Kidney (tissue), 14 donors: ENCODE results near the gene OGFR. TPM values are rescaled to one million over a fixed set of nuclear protein-coding genes. Genes with fewer than 3 reads are reported as not detected.

Experiments
- DNase-seq, 5 donors: peaks; one replicate each; pipeline ENCODE4 v3.0.0-alpha.2; 2013 to 2020
- FAIRE-seq: peaks from 2 replicates; lab custom pipeline; 2012; peaks lifted over from hg19 to GRCh38; lab: Jason Lieb, UNC
- H3K27ac ChIP-seq, 2 donors: one replicate each; pipeline ENCODE4 v1.7.0; 2013; ENCODE audit warnings: low read depth in 2 of 2, low read length in 2 of 2, inconsistent platforms in 1 of 2
- H3K27me3 ChIP-seq: one replicate; pipeline ENCODE4 v1.7.1; 2013; ENCODE audit warnings: low read length, inconsistent platforms; ENCODE audit not compliant: control insufficient read depth, insufficient read depth
- H3K36me3 ChIP-seq, 3 donors: one replicate each; pipeline versions ENCODE4 v1.7.0 to v1.7.1; 2013; ENCODE audit warnings: low read length in 3 of 3, control low read depth in 1 of 3, inconsistent platforms in 1 of 3; ENCODE audit not compliant: insufficient read depth in 3 of 3, control insufficient read depth in 2 of 3
- H3K4me1 ChIP-seq, 3 donors: one replicate each; pipeline versions ENCODE4 v1.7.0 to v1.7.1; 2013; ENCODE audit warnings: low read length in 3 of 3, inconsistent platforms in 1 of 3, low read depth in 1 of 3; ENCODE audit not compliant: control insufficient read depth in 2 of 3, insufficient read depth in 2 of 3
- H3K4me3 ChIP-seq, 3 donors: one replicate each; pipeline versions ENCODE4 v1.7.0 to v1.8.1; 2013; ENCODE audit warnings: low read length in 3 of 3, control low read depth in 1 of 3, inconsistent platforms in 1 of 3
- H3K9ac ChIP-seq, 3 donors: one replicate each; pipeline versions ENCODE4 v1.7.0 to v1.7.1; 2013; ENCODE audit warnings: low read length in 3 of 3, control low read depth in 1 of 3, inconsistent platforms in 1 of 3
- H3K9me3 ChIP-seq, 3 donors: one replicate each; pipeline versions ENCODE4 v1.7.0 to v1.7.1; 2013; ENCODE audit warnings: low read length in 3 of 3, control low read depth in 1 of 3, inconsistent platforms in 1 of 3; ENCODE audit not compliant: control insufficient read depth in 2 of 3, insufficient read depth in 1 of 3
- intact Hi-C: fragments of 100-400 bp; cut with DNase I; formaldehyde crosslinking; loops from one replicate; pipeline ENCODE4 v1.11.1; 2022
- polyA plus RNA-seq: library from polyadenylated mRNA; stranded (reverse); fragments of 350-450 nt; fragmentation: Illumina TruSeq; extraction: RNeasy Lipid Tissue Mini Kit (QIAGEN cat#74804); gene quantifications from one replicate; pipeline ENCODE4 v1.2.3, GENCODE V29; 2014; ENCODE audit warnings: low read depth, low replicate concordance; ENCODE audit not compliant: insufficient read depth
- total RNA-seq: library from RNA; stranded (reverse); fragmentation: NEBNext Ultra II Directional; extraction: Animal tissue kit (Norgen Biotek cat#: 25700); gene quantifications from one replicate; pipeline ENCODE4 v1.2.1, GENCODE V29; 2021
- TF ChIP-seq, protein P1 (sequence below): IDR thresholded peaks from 3 replicates; pipeline ENCODE4 v1.5.1; 2012; ENCODE audit warnings: mild to moderate bottlenecking, moderate library complexity, borderline replicate concordance; ENCODE audit not compliant: insufficient read depth; ENCODE audit errors: extremely low read depth
- donor health status: control.
- donor health status: control.
- donor health status: control.
- donor health status: control.
- donor health status: control.
- donor health status: DM: yes; HTN: yes; CAD: no.
- donor health status: Normal renal cell carcinoma (clear cell type).

Gene OGFR
- total and polyA plus RNA-seq, 2 donors from 2014 or later: 33.7 to 46.8 TPM

DNA sequence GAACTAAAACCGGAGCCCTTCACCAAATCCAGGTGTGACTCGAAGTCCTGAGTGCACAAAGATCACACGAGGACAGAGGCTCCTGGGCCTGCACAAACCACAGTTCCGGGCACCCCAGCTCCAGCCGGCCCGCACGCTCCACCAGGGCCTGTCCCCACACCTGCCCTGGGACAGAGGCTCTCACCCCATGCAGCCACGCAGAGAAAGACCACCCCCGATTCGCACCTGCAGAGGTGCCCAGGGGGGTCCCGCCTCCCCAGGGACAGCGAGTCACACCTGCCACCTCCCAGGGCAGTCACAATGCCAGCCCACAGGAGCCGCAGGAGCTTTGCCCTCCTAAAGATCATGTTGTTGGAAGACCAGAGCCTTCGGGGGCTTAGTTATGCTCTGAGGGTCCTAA, 33.7 kb upstream of the OGFR start:
- Histone ChIP-seq H3K36me3 (no peaks in the 10 kb centered on the region), H3K4me3 (no peak overlapping the region), H3K9me3 (no peaks in the 10 kb centered on the region), H3K27me3 (no peaks in the 10 kb centered on the region), H3K4me1 (peaks cover 0 to 35% (median 3%) of the 10 kb centered on the region in 3 donors), H3K9ac (no peak overlapping the region), H3K27ac (no peak overlapping the region)
- DNase-seq: peak in 1 of 5 donors; percentile 61
- FAIRE-seq: no peak
- intact Hi-C loops: no loop called here
- TF ChIP-seq, protein P1, sequence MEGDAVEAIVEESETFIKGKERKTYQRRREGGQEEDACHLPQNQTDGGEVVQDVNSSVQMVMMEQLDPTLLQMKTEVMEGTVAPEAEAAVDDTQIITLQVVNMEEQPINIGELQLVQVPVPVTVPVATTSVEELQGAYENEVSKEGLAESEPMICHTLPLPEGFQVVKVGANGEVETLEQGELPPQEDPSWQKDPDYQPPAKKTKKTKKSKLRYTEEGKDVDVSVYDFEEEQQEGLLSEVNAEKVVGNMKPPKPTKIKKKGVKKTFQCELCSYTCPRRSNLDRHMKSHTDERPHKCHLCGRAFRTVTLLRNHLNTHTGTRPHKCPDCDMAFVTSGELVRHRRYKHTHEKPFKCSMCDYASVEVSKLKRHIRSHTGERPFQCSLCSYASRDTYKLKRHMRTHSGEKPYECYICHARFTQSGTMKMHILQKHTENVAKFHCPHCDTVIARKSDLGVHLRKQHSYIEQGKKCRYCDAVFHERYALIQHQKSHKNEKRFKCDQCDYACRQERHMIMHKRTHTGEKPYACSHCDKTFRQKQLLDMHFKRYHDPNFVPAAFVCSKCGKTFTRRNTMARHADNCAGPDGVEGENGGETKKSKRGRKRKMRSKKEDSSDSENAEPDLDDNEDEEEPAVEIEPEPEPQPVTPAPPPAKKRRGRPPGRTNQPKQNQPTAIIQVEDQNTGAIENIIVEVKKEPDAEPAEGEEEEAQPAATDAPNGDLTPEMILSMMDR: no peak

- Histone ChIP-seq H3K27ac (peak overlapping the region in 1 of 2 donors; percentile 84), H3K27me3 (no peaks in the 10 kb centered on the region), H3K4me1 (peaks cover 0 to 36% (median 3%) of the 10 kb centered on the region in 3 donors), H3K9me3 (no peaks in the 10 kb centered on the region), H3K4me3 (no peak overlapping the region), H3K36me3 (no peaks in the 10 kb centered on the region), H3K9ac (no peak overlapping the region)
- DNase-seq (peak in 1 of 5 donors; percentile 57), FAIRE-seq (no peak)
- intact Hi-C loops: no loop called here
- TF ChIP-seq, protein P1: no peak
Observed at GRCh38 chr20:62771396-62772102, 33.1 kb upstream of the OGFR start.

GRCh38 chr20:62772103-62772611, 32.5 kb upstream of the OGFR start:
- no peaks in the 10 kb centered on the region for H3K27me3 ChIP-seq
- H3K9me3 ChIP-seq: no peaks in the 10 kb centered on the region
- H3K36me3 ChIP-seq: no peaks in the 10 kb centered on the region
- no peak overlapping the region for H3K4me3 ChIP-seq
- intact Hi-C loops: no loop called here
- H3K9ac ChIP-seq: no peak overlapping the region
- DNase-seq: peak in 1 of 5 donors; percentile 72
- TF ChIP-seq, protein P1: no peak
- H3K4me1 ChIP-seq: peaks cover 0 to 40% (median 3%) of the 10 kb centered on the region in 3 donors
- H3K27ac ChIP-seq: peak overlapping the region in 1 of 2 donors; percentile 84
- FAIRE-seq: no peak
